IPS-18a (cell line): Measurements from ENCODE around the gene CLEC18B.
"Not testable (repeated sequence)": the region's sequence is repeated elsewhere in the genome, so short reads cannot be mapped to it uniquely, and the experiment has no call there.

Source experiments
- H3K27ac ChIP-seq: one replicate; pipeline ENCODE4 v1.5.1; 2013; ENCODE audit warnings: low read length
- H3K27me3 ChIP-seq: one replicate; pipeline ENCODE4 v1.6.1; 2013; ENCODE audit warnings: mild to moderate bottlenecking, low read length; ENCODE audit not compliant: control insufficient read depth, insufficient read depth
- H3K36me3 ChIP-seq: one replicate; pipeline ENCODE4 v1.6.1; 2013; ENCODE audit warnings: low read depth, low read length; ENCODE audit not compliant: control insufficient read depth
- H3K4me1 ChIP-seq: one replicate; pipeline ENCODE4 v1.6.1; 2013; ENCODE audit warnings: low read depth, low read length; ENCODE audit not compliant: control insufficient read depth
- H3K4me3 ChIP-seq: one replicate; pipeline ENCODE4 v1.5.1; 2013; ENCODE audit warnings: low read length
- H3K9ac ChIP-seq: one replicate; pipeline ENCODE4 v1.6.1; 2013; ENCODE audit warnings: mild to moderate bottlenecking, low read length, moderate library complexity
- H3K9me3 ChIP-seq: one replicate; pipeline ENCODE4 v1.6.1; 2013; ENCODE audit warnings: low read depth, low read length; ENCODE audit not compliant: control insufficient read depth

Gene CLEC18B

DNA sequence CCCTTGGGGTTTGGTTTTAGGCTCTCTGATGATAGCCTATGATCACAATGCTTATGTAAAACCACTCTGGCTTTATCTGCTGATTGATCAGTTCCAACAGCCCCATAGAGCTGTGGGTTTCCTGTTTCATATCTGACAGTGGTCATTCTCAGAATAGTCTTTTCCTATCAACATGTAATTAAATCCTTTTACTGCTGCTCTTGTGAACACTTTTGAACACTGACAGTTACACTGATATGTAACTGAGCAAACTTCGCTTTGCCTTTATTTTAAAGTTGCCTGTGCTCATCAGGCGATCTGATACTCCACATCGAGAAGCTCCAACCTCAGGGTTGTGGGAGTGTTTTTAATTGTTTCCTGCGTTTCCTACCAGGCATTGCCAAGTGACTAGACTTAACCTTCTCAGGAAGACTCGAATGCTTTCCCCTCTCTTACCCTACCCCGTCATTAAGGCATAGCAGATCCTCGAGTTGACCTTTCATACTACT is 17.3 kb upstream of the CLEC18B start:
- Histone ChIP-seq H3K27ac (no peak overlapping the region), H3K9me3 (no peaks in the 10 kb centered on the region), H3K4me1 (no peaks in the 10 kb centered on the region), H3K27me3 (no peaks in the 10 kb centered on the region), H3K9ac (no peak overlapping the region), H3K4me3 (no peak overlapping the region), H3K36me3 (no peaks in the 10 kb centered on the region)

GRCh38 chr16:74431516-74431915 is 10.2 kb upstream of the CLEC18B start:
- H3K4me3 ChIP-seq: no peak overlapping the region
- H3K36me3 ChIP-seq: no peaks in the 10 kb centered on the region
- no peaks in the 10 kb centered on the region for H3K27me3 ChIP-seq
- no peaks in the 10 kb centered on the region for H3K4me1 ChIP-seq
- H3K9ac ChIP-seq: no peak overlapping the region
- no peaks in the 10 kb centered on the region for H3K9me3 ChIP-seq
- H3K27ac ChIP-seq: no peak overlapping the region

- not testable (repeated sequence) for H3K36me3 ChIP-seq, H3K4me1 ChIP-seq, H3K27me3 ChIP-seq, H3K9ac ChIP-seq, H3K9me3 ChIP-seq, H3K4me3 ChIP-seq, H3K27ac ChIP-seq
These were observed 8.9 kb upstream of the CLEC18B start for GRCh38 chr16:74430036-74430712.

- H3K36me3 ChIP-seq: not testable (repeated sequence)
These were observed 7.2 kb upstream of the CLEC18B start for GRCh38 chr16:74428493-74428892.

DNA sequence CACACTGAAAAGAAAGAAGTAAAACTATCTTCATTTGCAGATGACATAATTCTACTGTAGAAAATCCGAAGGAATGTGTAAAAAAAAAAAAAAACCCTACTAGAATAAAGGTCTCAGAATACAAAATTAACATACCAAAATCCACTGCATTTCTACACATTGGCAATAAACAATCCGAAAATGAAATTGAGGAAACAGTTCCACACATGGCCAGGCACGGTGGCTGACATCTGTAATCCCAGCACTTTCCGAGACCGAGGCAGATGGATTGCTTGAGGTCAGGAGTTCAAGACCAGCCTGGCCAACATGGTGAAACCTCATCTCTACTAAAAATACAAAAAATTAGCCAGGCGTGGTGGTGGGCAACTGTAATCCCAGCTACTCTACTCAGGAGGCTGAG is 4.5 kb upstream of the CLEC18B start:
- H3K4me3 ChIP-seq, H3K36me3 ChIP-seq, H3K4me1 ChIP-seq, H3K27ac ChIP-seq, H3K9me3 ChIP-seq, H3K9ac ChIP-seq, H3K27me3 ChIP-seq: not testable (repeated sequence)

More at GRCh38 chr16:74428493-74428892, 7.2 kb upstream of the CLEC18B start:
- not testable (repeated sequence) for H3K9me3 ChIP-seq, H3K27ac ChIP-seq, H3K27me3 ChIP-seq, H3K4me3 ChIP-seq, H3K4me1 ChIP-seq, H3K9ac ChIP-seq

GRCh38 chr16:74423721-74424120 is 2.4 kb upstream of the CLEC18B start:
- not testable (repeated sequence) for H3K27me3 ChIP-seq, H3K27ac ChIP-seq, H3K36me3 ChIP-seq

GRCh38 chr16:74422086-74422485 is 808 bp upstream of the CLEC18B start:
- not testable (repeated sequence) for H3K9me3 ChIP-seq, H3K9ac ChIP-seq, H3K4me1 ChIP-seq, H3K36me3 ChIP-seq, H3K27ac ChIP-seq, H3K27me3 ChIP-seq, H3K4me3 ChIP-seq

More at GRCh38 chr16:74423721-74424120, 2.4 kb upstream of the CLEC18B start:
- not testable (repeated sequence) for H3K9ac ChIP-seq, H3K4me1 ChIP-seq, H3K4me3 ChIP-seq, H3K9me3 ChIP-seq

DNA sequence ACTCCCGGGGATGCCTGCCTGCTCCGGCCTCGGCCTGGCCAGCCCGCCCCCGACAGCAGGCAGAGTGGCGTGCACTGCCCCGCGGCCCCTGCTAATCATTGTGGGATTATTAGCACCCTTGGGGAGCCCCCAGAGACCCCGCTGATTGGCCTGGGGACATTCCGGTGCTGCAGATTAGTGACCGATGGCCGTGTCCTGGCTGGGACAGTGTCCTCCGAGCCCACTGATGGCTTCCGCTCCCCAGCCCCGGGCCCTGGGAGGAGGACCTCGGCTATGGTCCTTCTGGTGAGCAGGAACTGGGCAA is 156 bp upstream of the CLEC18B start:
- H3K4me1 ChIP-seq, H3K4me3 ChIP-seq, H3K27ac ChIP-seq, H3K36me3 ChIP-seq, H3K9ac ChIP-seq, H3K9me3 ChIP-seq, H3K27me3 ChIP-seq: not testable (repeated sequence)

GRCh38 chr16:74419811-74420210 is 1.5 kb downstream of the CLEC18B start:
- H3K27ac ChIP-seq, H3K9ac ChIP-seq, H3K4me1 ChIP-seq, H3K27me3 ChIP-seq, H3K4me3 ChIP-seq, H3K36me3 ChIP-seq, H3K9me3 ChIP-seq: not testable (repeated sequence)

DNA sequence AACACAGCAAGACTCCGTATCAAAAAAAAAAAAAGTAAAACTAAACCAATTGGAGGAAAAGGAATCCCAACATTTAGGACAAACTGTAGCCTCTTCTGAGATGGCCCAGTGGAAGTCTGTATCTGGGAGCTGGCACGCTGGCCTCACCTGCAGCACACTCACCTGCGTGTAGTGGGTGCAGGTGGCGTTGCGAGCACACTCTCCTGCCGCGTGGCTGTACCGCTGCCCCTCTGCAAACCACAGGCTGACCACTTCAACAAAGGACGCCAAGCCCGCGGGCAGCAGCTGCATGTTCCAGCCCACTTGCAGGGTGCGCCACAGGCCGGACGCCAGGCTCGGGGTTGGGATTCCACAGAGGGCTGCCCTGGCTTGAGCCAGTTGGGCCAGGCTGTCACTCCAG is 3.4 kb downstream of the CLEC18B start:
- not testable (repeated sequence) for H3K27me3 ChIP-seq, H3K9me3 ChIP-seq, H3K27ac ChIP-seq, H3K9ac ChIP-seq, H3K4me1 ChIP-seq, H3K36me3 ChIP-seq, H3K4me3 ChIP-seq

DNA sequence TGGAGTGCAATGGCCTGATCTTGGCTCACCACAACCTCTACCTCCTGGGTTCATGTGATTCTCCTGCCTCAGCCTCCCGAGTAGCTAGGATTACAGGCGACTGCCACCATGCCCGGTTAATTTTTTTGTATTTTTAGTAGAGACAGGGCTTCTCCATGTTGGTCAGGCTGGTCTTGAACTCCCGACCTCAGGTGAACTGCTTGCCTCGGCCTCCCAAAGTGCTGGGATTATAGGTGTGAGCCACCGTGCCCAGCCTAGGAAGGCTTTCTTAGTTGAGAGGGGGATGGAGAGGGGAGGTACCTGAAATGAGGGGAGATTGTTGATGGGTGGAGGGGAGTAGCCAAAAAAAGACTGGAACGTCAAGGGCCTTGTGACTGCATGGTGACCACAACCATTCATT is 7.4 kb downstream of the CLEC18B start:
- not testable (repeated sequence) for H3K36me3 ChIP-seq

DNA sequence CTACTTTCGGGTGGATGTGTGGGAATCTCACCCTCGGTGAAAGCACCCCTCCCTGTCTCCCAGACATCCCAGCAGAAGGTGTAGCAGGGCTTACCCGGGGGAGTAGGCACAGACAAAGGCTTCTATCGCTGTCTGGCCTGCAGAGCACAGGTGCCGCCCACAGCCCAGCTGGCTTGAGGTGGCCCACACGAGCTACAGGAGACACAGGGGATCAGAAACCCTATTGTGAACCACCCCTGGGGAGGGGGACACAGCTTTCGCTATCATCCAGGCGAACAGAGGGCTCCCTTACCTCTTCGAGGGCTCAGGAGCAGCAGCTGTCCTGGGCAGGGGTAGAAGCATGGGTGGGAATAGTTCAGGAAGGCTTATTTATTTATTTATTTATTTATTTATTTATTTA is 7.8 kb downstream of the CLEC18B start:
- not testable (repeated sequence) for H3K9me3 ChIP-seq, H3K36me3 ChIP-seq, H3K4me1 ChIP-seq, H3K27ac ChIP-seq, H3K27me3 ChIP-seq, H3K4me3 ChIP-seq, H3K9ac ChIP-seq

More for the DNA sequence above, 7.4 kb downstream of the CLEC18B start:
- H3K27ac ChIP-seq, H3K4me1 ChIP-seq, H3K27me3 ChIP-seq, H3K9me3 ChIP-seq, H3K9ac ChIP-seq, H3K4me3 ChIP-seq: not testable (repeated sequence)
